Measurements from ENCODE around the gene CPA2. TPM values are rescaled to one million over a fixed set of nuclear protein-coding genes. Genes with fewer than 3 reads are reported as not detected.
"Not testable (repeated sequence)": the region's sequence is repeated elsewhere in the genome, so short reads cannot be mapped to it uniquely, and the experiment has no call there.

Gene CPA2
- polyA plus RNA-seq, 1 donor (not counting 4 experiments of a cell fraction or from before 2014, with no cell fraction given): 0.33 TPM

GRCh38 chr7:130240240-130240639 is 26.4 kb upstream of the CPA2 start:
- no peak for FAIRE-seq
- Histone ChIP-seq H3K79me2 (ENCODE audit: control insufficient read depth, insufficient read depth, low read length) (no peaks in the 10 kb centered on the region), H3K9me3 (ENCODE audit: control insufficient read depth, low read depth, low read length) (no peaks in the 10 kb centered on the region), H3K4me2 (ENCODE audit: control insufficient read depth, extremely low read depth, insufficient read depth, low read depth, low read length) (no peak overlapping the region), H3K9me1 (ENCODE audit: control insufficient read depth, extremely low read depth, insufficient read depth, low read length) (no peaks in the 10 kb centered on the region), H2AFZ (ENCODE audit: control insufficient read depth, low read length) (no peak overlapping the region), H3K27me3 (ENCODE audit: control insufficient read depth, extremely low read depth, insufficient read depth, low read length) (no peaks in the 10 kb centered on the region), H3K4me3 (ENCODE audit: control insufficient read depth in 2 of 3, extremely low read depth in 1 of 3, insufficient read depth in 2 of 3, low read depth in 1 of 3, low read length in 3 of 3) (no peak overlapping the region), H3K9ac (ENCODE audit: control insufficient read depth, extremely low read depth, insufficient read depth, low read length) (no peak overlapping the region), H3K27ac (ENCODE audit: control insufficient read depth, insufficient read depth, low read length) (no peak overlapping the region), H3K36me3 (ENCODE audit: control insufficient read depth in 2 of 2, extremely low read depth in 1 of 2, insufficient read depth in 2 of 2, low read length in 2 of 2) (no peaks in the 10 kb centered on the region), H4K20me1 (ENCODE audit: control insufficient read depth, extremely low read depth, insufficient read depth, low read length) (no peaks in the 10 kb centered on the region), H3K4me1 (ENCODE audit: control insufficient read depth, extremely low read depth, insufficient read depth, low read length) (peaks cover 12% of the 10 kb centered on the region)
- dilution Hi-C loops (cut with MboI; ENCODE audit: extremely low pct_ligation_motif_present, low sequenced_read_pairs): no loop called here
- no peak for DNase-seq (ENCODE audit: low read depth, low spot score)
- TF ChIP-seq CTCF (optimal IDR thresholded peaks at IDR 0.05 in 1 of 3, IDR thresholded peaks at IDR 0.05 in 1 of 3, conservative IDR thresholded peaks at IDR 0.05 in 1 of 3; ENCODE audit: extremely low read depth in 1 of 3, insufficient read depth in 2 of 3, low read length in 3 of 3): no peak
- no peak for TF ChIP-seq EZH2 (IDR thresholded peaks at IDR 0.05; ENCODE audit: low read length)

GRCh38 chr7:130242198-130243014 is 24.3 kb upstream of the CPA2 start:
- Histone ChIP-seq H3K4me2 (ENCODE audit: control insufficient read depth, extremely low read depth, insufficient read depth, low read depth, low read length) (peak overlapping the region; percentile 20), H3K4me3 (ENCODE audit: control insufficient read depth in 2 of 3, extremely low read depth in 1 of 3, insufficient read depth in 2 of 3, low read depth in 1 of 3, low read length in 3 of 3) (no peak overlapping the region), H3K36me3 (ENCODE audit: control insufficient read depth in 2 of 2, extremely low read depth in 1 of 2, insufficient read depth in 2 of 2, low read length in 2 of 2) (no peaks in the 10 kb centered on the region), H4K20me1 (ENCODE audit: control insufficient read depth, extremely low read depth, insufficient read depth, low read length) (no peaks in the 10 kb centered on the region), H3K9ac (ENCODE audit: control insufficient read depth, extremely low read depth, insufficient read depth, low read length) (no peak overlapping the region), H3K27me3 (ENCODE audit: control insufficient read depth, extremely low read depth, insufficient read depth, low read length) (no peaks in the 10 kb centered on the region), H2AFZ (ENCODE audit: control insufficient read depth, low read length) (no peak overlapping the region), H3K9me3 (ENCODE audit: control insufficient read depth, low read depth, low read length) (no peaks in the 10 kb centered on the region), H3K4me1 (ENCODE audit: control insufficient read depth, extremely low read depth, insufficient read depth, low read length) (peaks cover 12% of the 10 kb centered on the region), H3K9me1 (ENCODE audit: control insufficient read depth, extremely low read depth, insufficient read depth, low read length) (no peaks in the 10 kb centered on the region), H3K79me2 (ENCODE audit: control insufficient read depth, insufficient read depth, low read length) (no peaks in the 10 kb centered on the region), H3K27ac (ENCODE audit: control insufficient read depth, insufficient read depth, low read length) (peak overlapping the region; percentile 51)
- DNase-seq (ENCODE audit: low read depth, low spot score): peak; percentile 91
- FAIRE-seq: peak; percentile 92
- dilution Hi-C loops (cut with MboI; ENCODE audit: extremely low pct_ligation_motif_present, low sequenced_read_pairs): no loop called here
- TF ChIP-seq EZH2 (IDR thresholded peaks at IDR 0.05; ENCODE audit: low read length): no peak
- TF ChIP-seq CTCF (optimal IDR thresholded peaks at IDR 0.05 in 1 of 3, IDR thresholded peaks at IDR 0.05 in 1 of 3, conservative IDR thresholded peaks at IDR 0.05 in 1 of 3; ENCODE audit: extremely low read depth in 1 of 3, insufficient read depth in 2 of 3, low read length in 3 of 3): peak; percentile 72 to 90 (median 81)

- H3K27ac ChIP-seq (ENCODE audit: control insufficient read depth, insufficient read depth, low read length); H3K9ac ChIP-seq (ENCODE audit: control insufficient read depth, extremely low read depth, insufficient read depth, low read length); H3K79me2 ChIP-seq (ENCODE audit: control insufficient read depth, insufficient read depth, low read length); FAIRE-seq; H2AFZ ChIP-seq (ENCODE audit: control insufficient read depth, low read length); dilution Hi-C loops (cut with MboI; ENCODE audit: extremely low pct_ligation_motif_present, low sequenced_read_pairs); H3K36me3 ChIP-seq (ENCODE audit: control insufficient read depth in 2 of 2, extremely low read depth in 1 of 2, insufficient read depth in 2 of 2, low read length in 2 of 2); H3K9me3 ChIP-seq (ENCODE audit: control insufficient read depth, low read depth, low read length); H4K20me1 ChIP-seq (ENCODE audit: control insufficient read depth, extremely low read depth, insufficient read depth, low read length); H3K4me3 ChIP-seq (ENCODE audit: control insufficient read depth in 2 of 3, extremely low read depth in 1 of 3, insufficient read depth in 2 of 3, low read depth in 1 of 3, low read length in 3 of 3); H3K4me2 ChIP-seq (ENCODE audit: control insufficient read depth, extremely low read depth, insufficient read depth, low read depth, low read length); H3K27me3 ChIP-seq (ENCODE audit: control insufficient read depth, extremely low read depth, insufficient read depth, low read length); H3K9me1 ChIP-seq (ENCODE audit: control insufficient read depth, extremely low read depth, insufficient read depth, low read length); DNase-seq (ENCODE audit: low read depth, low spot score): not testable (repeated sequence)
- peaks cover 12% of the 10 kb centered on the region for H3K4me1 ChIP-seq (ENCODE audit: control insufficient read depth, extremely low read depth, insufficient read depth, low read length)
Observed at GRCh38 chr7:130243486-130243885, 23.2 kb upstream of the CPA2 start.

GRCh38 chr7:130246491-130246890 is 20.2 kb upstream of the CPA2 start:
- H3K79me2 ChIP-seq (ENCODE audit: control insufficient read depth, insufficient read depth, low read length); H3K9me3 ChIP-seq (ENCODE audit: control insufficient read depth, low read depth, low read length); H3K27ac ChIP-seq (ENCODE audit: control insufficient read depth, insufficient read depth, low read length); FAIRE-seq; H3K9ac ChIP-seq (ENCODE audit: control insufficient read depth, extremely low read depth, insufficient read depth, low read length); DNase-seq (ENCODE audit: low read depth, low spot score); H3K36me3 ChIP-seq (ENCODE audit: control insufficient read depth in 2 of 2, extremely low read depth in 1 of 2, insufficient read depth in 2 of 2, low read length in 2 of 2); dilution Hi-C loops (cut with MboI; ENCODE audit: extremely low pct_ligation_motif_present, low sequenced_read_pairs); H2AFZ ChIP-seq (ENCODE audit: control insufficient read depth, low read length); H3K4me2 ChIP-seq (ENCODE audit: control insufficient read depth, extremely low read depth, insufficient read depth, low read depth, low read length); H3K4me3 ChIP-seq (ENCODE audit: control insufficient read depth in 2 of 3, extremely low read depth in 1 of 3, insufficient read depth in 2 of 3, low read depth in 1 of 3, low read length in 3 of 3); H3K9me1 ChIP-seq (ENCODE audit: control insufficient read depth, extremely low read depth, insufficient read depth, low read length); H4K20me1 ChIP-seq (ENCODE audit: control insufficient read depth, extremely low read depth, insufficient read depth, low read length); H3K27me3 ChIP-seq (ENCODE audit: control insufficient read depth, extremely low read depth, insufficient read depth, low read length): not testable (repeated sequence)
- H3K4me1 ChIP-seq (ENCODE audit: control insufficient read depth, extremely low read depth, insufficient read depth, low read length): peaks cover 12% of the 10 kb centered on the region

Measured in keratinocyte (primary cell).